NOMO-1 treated with DMSO at 0.1 percent for 48 hours (cell line): ENCODE measurements around the gene SLC43A3.

Experiments used
- DNase-seq: peaks from one replicate; lab custom pipeline; 2025; ENCODE audit not compliant: unreplicated experiment; lab: John Stamatoyannopoulos, UW

SLC43A3 gene

DNA sequence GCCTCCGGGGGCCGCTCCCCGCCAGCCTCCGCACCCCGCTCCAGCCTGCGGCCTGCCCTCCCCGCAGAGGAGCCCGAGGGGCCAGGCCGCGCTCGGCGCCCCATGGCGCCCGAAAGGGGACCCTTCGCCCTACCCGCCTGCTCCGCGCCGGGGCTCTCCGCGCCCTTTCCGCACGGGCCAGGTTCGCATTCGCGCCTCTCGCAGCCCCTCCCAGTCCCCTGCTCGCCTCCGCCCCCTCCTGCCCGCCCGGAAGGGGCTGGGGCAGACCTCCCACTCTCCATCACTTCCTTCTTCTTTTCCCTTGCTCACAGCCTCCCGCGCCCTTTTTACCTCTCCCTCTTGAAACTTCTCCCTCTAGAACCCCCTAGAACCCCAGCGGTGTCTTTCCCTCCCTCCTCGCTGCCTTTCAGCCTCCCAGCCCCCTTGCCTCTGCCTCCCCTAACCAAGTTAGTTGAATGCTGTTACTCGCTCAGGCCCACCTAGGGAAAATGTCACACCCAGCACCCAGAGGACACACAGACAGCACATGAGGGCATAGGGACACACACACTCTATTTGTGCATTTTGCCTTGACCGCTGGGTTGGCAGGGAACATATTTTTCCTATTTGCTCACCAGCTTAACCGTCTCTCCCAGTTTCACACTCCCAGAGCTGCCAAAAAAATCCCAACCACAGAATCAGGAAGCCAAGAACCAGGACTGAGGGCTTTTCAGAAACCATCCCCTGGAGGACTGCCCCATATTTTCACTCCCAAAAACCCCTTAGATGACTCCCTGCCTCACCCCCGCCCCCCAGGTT, at the start of gene SLC43A3:
Gene SLC43A3 (minus strand): TSS at position 193 of the 798 bp plus-strand sequence. CDS start 949 bp downstream, outside the sequence.
- DNase-seq = peak; percentile 84

- DNase-seq = no peak
These were observed 49.3 kb upstream of the SLC43A3 start for GRCh38 chr11:57476047-57476756.

- no peak for DNase-seq
These were observed 48.7 kb upstream of the SLC43A3 start for GRCh38 chr11:57475671-57476046.

DNA sequence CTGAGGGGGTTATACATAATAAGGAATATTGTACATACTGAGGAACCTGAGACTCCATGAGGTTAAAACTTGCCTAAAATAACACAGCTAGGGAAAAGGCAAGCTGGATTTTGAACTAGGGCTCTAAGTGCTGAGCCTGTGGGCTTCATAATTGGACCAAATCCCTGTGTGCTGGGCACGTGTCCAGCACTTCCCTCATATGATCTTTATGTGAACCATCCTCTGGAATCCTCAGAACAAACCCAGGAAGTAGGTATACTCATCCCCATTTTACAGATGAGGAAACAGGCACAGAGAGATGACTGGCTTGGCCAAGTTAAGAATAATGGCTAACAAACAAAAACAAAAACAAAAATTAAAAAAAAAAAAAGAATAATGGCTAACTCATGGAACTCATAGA, 48.3 kb upstream of the SLC43A3 start:
- no peak for DNase-seq

GRCh38 chr11:57474803-57475115, 47.8 kb upstream of the SLC43A3 start:
- DNase-seq = no peak

- peak; percentile 70 for DNase-seq
These were observed 47.3 kb upstream of the SLC43A3 start for GRCh38 chr11:57474017-57474802.

DNA sequence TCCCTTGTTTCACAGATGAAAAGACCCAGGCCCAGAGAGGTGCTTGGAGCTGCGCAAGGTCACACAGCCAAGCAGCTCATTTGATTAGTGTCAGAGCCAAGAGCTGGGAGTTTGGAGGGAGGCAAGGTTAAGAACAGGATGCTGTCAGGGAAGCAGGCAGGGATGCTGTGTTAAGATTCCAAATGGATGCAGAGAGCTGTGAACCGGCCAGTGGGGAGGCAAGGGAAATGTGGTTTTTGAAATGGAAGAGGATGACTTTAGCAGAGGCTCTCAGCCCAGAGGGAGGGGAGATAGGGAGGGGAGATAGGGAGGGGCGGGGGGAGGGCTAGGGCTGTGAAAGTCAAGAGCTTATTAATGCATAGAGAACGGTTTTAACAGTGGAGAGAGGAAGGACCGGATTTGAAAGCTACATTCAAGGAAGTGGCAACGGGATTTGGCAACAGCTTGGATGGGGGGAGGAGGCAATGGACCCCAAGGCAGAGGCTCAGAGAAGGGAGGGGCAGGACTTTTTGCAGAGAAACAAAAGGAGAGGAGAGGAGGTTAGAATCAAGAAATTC, 46.4 kb upstream of the SLC43A3 start:
- DNase-seq = peak; percentile 79

- DNase-seq = no peak
These were observed 44.6 kb upstream of the SLC43A3 start for GRCh38 chr11:57471496-57471895.

DNA sequence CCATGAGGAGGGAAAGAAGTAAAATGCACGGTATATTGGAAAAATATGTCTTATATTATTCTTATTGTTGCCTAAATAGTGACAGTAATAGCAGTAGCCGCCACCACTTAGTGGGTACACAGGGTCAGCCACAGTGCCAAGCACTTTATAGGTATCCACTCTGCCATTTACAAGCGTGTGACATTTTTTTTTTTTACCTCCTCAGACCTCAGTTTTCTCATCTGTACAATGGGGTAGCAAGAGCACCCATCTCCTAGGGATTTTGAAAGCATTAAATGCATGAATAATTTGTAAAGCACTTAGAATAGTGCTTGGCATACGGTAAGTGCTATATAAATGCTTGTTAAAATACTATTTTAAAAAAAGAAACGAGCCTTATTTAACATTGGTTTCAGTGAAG, 42.3 kb upstream of the SLC43A3 start:
- DNase-seq = no peak

DNA sequence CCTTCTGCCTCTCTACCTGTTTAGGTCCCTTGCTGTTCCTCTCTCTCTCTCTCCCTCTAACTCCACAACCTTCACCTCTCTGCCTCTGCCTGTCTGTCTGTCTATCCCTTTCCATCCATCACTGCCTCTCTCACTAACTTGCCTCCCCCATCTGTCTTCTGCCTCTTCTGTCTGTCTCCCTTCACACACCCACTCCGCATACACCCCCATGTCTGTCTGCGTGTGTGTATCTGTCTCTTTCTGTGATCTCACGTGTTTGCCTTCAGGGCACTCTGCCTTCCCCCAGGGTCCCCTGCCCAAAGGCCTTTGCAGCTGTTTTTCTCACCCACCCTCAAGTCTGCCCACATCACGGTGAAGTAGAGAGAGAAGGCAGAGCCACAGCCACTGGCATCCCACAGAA, 41.4 kb upstream of the SLC43A3 start:
- DNase-seq = no peak

DNA sequence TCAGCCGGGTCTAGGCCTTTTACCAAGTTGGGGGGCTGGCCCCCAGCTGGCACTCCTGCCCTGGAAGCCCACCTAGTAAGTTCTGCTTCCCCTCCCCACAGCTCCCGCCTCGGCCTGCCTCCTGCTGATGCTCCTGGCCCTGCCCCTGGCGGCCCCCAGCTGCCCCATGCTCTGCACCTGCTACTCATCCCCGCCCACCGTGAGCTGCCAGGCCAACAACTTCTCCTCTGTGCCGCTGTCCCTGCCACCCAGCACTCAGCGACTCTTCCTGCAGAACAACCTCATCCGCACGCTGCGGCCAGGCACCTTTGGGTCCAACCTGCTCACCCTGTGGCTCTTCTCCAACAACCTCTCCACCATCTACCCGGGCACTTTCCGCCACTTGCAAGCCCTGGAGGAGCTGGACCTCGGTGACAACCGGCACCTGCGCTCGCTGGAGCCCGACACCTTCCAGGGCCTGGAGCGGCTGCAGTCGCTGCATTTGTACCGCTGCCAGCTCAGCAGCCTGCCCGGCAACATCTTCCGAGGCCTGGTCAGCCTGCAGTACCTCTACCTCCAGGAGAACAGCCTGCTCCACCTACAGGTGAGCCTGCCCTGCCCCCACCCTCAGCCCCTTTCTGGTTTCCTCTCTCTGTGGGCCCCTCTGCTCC, 40.7 kb upstream of the SLC43A3 start:
- DNase-seq = no peak

GRCh38 chr11:57466680-57467079, 39.8 kb upstream of the SLC43A3 start:
- DNase-seq = no peak

DNA sequence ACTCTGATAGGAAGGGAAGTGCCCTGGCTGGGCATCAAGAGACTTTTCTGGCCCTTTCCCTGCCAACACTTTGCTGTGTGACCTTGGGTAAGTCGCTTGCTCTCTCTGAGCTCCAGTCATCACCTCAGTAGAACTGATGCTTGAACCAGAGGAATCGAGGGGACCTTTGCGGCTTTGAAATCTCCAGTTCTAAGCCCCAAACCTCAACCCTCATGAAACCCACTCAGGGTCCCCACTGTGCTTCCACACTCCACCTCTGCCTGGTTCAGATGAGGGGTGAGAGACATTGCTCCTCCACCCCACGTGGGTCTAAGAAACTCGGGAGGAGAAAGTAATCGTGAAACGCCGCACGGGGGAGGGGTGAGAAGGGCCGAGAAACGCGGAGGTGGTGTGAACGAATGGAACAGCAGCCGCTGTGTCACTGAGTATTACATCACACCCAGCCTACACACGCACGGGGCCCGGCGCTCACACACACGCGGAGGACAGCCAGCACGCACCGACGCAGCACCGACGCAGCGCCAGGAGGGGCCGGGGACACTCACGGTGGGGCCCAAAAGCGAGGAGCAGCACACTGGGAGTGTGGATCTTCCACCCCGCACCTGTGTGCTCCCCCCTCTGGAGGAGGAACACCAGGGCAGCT, 37.7 kb upstream of the SLC43A3 start:
- peak; percentile 52 for DNase-seq

DNA sequence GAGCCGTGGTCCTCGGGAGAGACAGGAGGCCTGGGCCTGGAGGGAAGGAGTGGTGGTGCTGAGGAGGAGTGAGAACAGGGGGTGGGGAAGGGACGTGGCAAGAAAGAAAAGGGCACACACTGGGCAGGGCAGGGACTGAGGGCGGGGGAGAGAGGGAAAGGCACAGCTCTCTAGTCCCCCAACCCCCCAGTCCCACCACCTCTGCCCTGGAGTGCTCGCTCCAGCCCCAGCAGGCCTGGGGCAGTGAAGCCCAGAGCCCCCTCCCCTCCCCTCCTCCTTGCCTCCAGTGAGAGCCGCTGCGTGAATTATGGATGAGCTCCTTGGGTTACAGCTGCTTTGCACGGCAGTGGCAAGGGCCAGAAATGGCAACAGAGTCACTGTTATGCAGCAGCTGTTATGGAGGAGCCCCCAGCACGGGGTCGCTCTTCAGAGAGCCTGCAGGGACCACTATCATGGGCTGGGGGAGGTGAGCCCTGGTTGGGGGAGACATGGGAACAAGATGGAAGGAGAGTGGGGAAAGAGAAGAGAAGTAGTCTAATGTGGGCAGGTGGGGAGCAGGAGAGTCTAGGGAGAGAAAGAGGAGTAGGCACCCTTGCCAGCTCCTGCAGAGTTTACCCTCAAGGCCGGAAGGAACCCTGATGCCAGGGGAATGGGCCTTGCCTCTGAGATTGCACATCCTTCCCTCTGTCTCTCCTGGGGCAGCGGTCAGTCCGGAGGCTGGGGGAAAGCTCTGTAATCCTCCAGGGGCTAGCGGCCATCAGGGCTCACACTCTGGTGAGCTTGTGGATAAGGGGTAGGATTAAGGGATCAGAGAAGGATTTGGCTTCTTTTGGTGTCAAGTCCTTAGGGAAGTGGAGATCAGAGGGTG, 37.0 kb upstream of the SLC43A3 start:
- DNase-seq = no peak

DNA sequence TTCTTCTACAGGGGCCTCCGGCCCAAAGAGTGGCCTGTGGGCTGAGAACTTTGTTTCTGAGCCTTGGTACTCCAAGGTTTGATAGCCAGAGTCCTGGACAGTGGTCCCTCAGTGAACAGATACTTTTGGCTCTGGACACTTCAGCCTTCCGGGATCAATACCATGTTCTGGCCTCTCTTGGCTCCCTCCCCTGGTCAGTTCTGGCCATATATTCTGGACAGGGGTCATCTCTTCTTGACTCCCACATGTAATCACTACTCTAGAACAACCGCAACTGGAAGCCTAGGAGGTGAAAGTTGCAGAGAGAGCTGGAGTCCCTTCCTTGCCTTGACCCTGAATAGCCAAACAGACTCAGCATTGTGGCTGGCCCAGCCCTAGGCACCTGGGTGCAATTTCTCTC, 35.7 kb upstream of the SLC43A3 start:
- no peak for DNase-seq

- no peak for DNase-seq
These were observed 35.0 kb upstream of the SLC43A3 start for GRCh38 chr11:57461841-57462489.

DNA sequence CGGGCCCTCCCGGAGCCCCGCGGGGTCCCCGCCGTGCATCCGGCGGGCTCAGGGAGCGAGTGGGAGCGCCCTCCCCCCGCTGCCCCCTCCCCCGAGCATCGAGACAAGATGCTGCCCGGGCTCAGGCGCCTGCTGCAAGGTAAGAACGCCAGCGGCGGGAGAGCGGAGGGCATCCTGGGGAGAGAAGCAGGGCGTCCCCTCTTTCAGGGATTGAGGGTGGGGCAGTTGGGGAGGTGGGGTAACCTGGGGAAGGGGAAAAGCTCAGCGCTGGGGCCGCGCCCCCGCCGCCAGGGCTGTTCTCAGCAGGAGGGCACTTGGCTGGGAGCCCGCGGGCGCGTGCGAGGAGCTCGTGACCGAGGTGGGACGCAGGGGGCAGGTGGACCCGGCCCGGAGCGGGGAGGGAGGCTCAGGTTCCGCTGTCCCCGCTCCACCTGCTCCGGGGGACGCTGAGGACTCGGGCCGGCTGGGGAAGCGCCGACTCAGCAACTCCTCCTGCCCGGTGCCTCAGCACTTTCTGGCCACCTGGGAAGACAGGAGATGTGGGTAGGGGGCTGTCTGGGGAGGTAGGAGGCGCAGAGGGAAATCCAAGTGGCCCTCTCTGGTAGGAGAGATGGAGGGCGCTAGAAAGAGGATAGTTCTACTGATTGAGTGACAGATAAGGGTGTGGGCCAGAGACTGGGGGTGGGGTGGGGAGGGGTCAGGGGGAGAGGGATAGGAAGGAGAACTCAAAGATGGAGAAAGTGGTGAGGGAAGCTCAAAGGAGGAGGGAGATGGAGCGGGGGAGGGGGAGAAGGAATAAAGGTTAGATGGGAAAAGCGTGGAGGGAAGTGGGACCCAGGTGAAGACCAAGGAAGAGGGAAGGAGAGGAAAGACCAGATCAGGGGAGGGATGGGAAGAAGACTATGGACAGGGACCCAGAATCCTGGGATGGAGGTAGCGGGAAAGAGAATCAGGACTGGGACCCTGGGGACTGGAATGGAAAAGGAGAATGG, 34.1 kb upstream of the SLC43A3 start:
- no peak for DNase-seq
